Ascending aorta (tissue), 2 donors: ENCODE data around the gene FHOD3. TPM values are rescaled to one million over a fixed set of nuclear protein-coding genes. Genes with fewer than 3 reads are reported as not detected.

ENCODE experiments used
- DNase-seq, 2 donors: peaks; one replicate each; pipeline ENCODE4 v3.0.0-alpha.2; 2019; ENCODE audit warnings: low spot score in 2 of 2
- H3K27ac ChIP-seq, 2 donors: fragments of 200-600 bp; sonication (generic); one replicate each; pipeline ENCODE4 v1.5.1; 2016 to 2017; ENCODE audit warnings: mild to moderate bottlenecking in 1 of 2
- H3K27me3 ChIP-seq: fragments of 200-600 bp; sonication (generic); one replicate; pipeline ENCODE4 v1.5.1; 2017
- H3K36me3 ChIP-seq, 2 donors: fragments of 200-600 bp; sonication (generic); one replicate each; pipeline ENCODE4 v1.5.1; 2016
- H3K4me1 ChIP-seq, 2 donors: fragments of 200-600 bp; sonication (generic); one replicate each; pipeline ENCODE4 v1.5.1; 2016 to 2017; ENCODE audit warnings: mild to moderate bottlenecking in 1 of 2
- H3K4me3 ChIP-seq, 2 donors: fragments of 200-600 bp; sonication (generic); one replicate each; pipeline ENCODE4 v1.5.1; 2016 to 2017; ENCODE audit warnings: mild to moderate bottlenecking in 1 of 2
- H3K9me3 ChIP-seq, 2 donors: fragments of 200-600 bp; sonication (generic); one replicate each; pipeline ENCODE4 v1.5.1; 2016
- intact Hi-C: fragments of 100-400 bp; cut with DNase I; formaldehyde crosslinking; loops from one replicate; pipeline ENCODE4 v1.15.1; 2023
- total RNA-seq: library from RNA; depleted of rRNA; stranded (reverse); fragments of >200 nt; gene quantifications from one replicate; pipeline ENCODE4 v1.1.0, GENCODE V29; 2016
- TF ChIP-seq, protein P1 (sequence below), 3 experiments: fragments of 200-600 bp in 2 of 3; fragments of 450-650 bp in 1 of 3; sonication (generic) in 2 of 3; IDR thresholded peaks; one replicate each; pipeline ENCODE4 v1.5.1; 2016 to 2019; ENCODE audit warnings: antibody characterized with exemption in 3 of 3, mild to moderate bottlenecking in 1 of 3, moderate library complexity in 1 of 3

Gene FHOD3
- total RNA-seq, 1 donor from 2014 or later, result 12.7 TPM

DNA sequence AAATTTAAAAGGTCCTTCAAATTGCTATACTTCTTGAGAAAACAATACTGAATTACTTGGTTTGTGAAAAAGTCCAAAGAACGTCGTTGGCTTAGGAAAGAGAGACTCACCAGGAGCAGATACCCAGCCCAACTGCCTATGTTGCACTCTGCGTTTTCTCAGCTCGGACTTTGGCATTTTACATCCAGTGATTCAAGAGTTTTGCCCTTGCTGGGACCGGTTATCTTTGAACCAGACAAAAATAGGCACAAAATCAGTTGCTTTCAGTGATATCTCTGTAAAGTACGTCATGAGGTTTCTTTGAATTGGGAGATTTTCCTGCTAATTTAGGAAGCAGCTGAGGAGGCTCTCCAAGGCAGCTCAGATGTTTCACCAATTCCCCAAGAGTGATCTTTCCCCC, 29.3 kb downstream of the FHOD3 start:
- TF ChIP-seq, protein P1, sequence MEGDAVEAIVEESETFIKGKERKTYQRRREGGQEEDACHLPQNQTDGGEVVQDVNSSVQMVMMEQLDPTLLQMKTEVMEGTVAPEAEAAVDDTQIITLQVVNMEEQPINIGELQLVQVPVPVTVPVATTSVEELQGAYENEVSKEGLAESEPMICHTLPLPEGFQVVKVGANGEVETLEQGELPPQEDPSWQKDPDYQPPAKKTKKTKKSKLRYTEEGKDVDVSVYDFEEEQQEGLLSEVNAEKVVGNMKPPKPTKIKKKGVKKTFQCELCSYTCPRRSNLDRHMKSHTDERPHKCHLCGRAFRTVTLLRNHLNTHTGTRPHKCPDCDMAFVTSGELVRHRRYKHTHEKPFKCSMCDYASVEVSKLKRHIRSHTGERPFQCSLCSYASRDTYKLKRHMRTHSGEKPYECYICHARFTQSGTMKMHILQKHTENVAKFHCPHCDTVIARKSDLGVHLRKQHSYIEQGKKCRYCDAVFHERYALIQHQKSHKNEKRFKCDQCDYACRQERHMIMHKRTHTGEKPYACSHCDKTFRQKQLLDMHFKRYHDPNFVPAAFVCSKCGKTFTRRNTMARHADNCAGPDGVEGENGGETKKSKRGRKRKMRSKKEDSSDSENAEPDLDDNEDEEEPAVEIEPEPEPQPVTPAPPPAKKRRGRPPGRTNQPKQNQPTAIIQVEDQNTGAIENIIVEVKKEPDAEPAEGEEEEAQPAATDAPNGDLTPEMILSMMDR (IDR thresholded peaks at IDR 0.05), result no peak
- intact Hi-C loops, result no loop called here
- H3K27me3 ChIP-seq, result no peaks in the 10 kb centered on the region
- no peak overlapping the region for H3K27ac ChIP-seq
- H3K36me3 ChIP-seq, result no peaks in the 10 kb centered on the region
- no peak overlapping the region for H3K4me3 ChIP-seq
- no peaks in the 10 kb centered on the region for H3K9me3 ChIP-seq
- no peak for DNase-seq
- peaks cover 3 to 8% of the 10 kb centered on the region in 2 donors for H3K4me1 ChIP-seq

DNA sequence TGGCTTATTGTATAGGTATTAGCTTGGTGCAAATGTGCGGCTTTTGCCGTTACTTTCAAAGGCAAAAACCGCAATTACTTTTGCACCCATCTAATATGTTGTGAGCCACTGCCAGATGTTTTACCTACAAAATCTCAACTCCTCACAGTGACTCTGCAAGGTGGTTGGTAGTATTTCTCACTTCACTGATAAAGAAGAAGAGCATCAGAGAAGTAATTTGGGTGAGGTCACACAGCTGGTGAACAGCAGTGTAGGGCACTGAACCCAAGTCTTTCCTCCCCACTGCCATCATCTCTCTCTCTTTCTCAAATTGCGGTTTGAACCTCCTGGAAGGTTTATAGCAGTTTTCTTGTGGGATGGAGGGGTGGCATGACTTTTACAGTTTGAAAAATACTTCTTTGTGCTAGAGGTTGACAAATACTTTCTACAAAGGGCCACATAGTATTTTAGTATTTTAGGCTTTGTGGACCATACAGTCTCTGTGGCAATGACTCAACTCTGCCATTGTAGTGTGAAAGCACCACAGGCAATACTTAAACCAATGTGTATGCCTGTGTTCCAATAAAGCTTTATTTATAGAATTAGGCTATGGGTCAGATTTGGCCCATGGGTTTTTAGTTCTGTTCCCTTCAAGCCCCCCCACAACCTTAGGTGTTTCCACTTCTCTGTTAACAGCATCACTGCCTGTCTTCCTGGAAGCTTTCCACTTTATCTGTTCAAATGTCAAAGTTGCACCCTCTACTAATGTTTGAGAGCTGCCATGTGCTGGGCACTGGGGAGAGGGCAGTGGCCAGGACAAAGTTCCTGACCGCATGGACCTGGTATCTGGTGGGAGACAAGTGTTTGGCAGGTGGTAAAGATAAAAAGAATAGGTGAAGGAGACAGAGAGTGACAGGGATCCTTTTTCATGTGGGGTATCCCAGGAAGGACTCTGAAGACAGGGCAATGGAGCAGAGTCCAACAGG, 30.1 kb downstream of the FHOD3 start:
- H3K27ac ChIP-seq, result no peak overlapping the region
- H3K27me3 ChIP-seq, result no peaks in the 10 kb centered on the region
- intact Hi-C loops, result no loop called here
- H3K4me1 ChIP-seq, result peaks cover 3 to 8% of the 10 kb centered on the region in 2 donors
- TF ChIP-seq, protein P1 (IDR thresholded peaks at IDR 0.05), result no peak
- no peaks in the 10 kb centered on the region for H3K36me3 ChIP-seq
- no peak for DNase-seq
- no peak overlapping the region for H3K4me3 ChIP-seq
- no peaks in the 10 kb centered on the region for H3K9me3 ChIP-seq

DNA sequence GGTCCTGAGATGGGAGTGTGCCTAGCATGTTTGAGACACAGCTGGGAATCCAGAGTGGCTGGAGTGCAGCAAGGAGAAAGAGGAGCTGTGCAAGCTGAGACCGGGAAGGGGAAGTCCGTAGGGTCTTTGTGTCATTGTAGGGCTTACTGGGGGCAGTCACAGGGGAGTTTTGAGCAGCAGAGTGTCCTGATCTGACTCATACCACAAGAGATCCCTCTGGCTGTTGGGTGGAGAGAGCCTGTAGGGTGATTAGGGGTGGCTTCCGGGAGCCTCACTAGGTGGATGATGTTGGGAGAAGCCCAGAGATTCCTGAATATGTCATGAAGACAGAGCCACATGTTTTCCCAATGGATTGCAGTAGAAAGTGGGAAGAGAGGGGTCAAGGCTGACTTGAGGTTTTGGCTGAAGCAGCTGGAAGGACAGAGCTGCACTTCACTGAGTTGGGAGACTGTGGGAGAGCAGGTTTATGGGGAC, 30.9 kb downstream of the FHOD3 start:
- peaks cover 3 to 7% of the 10 kb centered on the region in 2 donors for H3K4me1 ChIP-seq
- TF ChIP-seq, protein P1 (IDR thresholded peaks at IDR 0.05), result no peak
- H3K27me3 ChIP-seq, result no peaks in the 10 kb centered on the region
- DNase-seq, result no peak
- H3K9me3 ChIP-seq, result no peaks in the 10 kb centered on the region
- H3K4me3 ChIP-seq, result no peak overlapping the region
- H3K27ac ChIP-seq, result no peak overlapping the region
- intact Hi-C loops, result no loop called here
- no peaks in the 10 kb centered on the region for H3K36me3 ChIP-seq

DNA sequence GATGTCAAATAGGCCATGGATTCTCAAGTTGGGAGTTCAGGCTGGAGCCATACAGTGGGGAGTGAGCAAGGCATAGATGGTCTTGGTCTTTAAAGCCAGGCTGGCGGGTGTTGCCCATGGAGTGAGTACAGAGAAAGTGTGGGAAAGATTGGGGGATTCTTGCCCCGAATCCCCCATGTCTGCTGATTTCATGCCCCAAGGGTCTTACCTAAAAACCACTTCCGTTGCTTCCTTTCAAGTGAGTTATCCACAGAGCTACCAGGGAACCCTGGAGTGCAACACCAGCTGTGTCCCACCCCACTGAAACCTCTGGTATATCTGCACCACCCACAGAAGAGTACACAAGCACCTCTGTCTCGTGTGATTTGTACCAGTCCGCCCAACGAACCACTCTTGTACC, 31.4 kb downstream of the FHOD3 start:
- no peaks in the 10 kb centered on the region for H3K36me3 ChIP-seq
- no peaks in the 10 kb centered on the region for H3K27me3 ChIP-seq
- peaks cover 3 to 5% of the 10 kb centered on the region in 2 donors for H3K4me1 ChIP-seq
- intact Hi-C loops, result no loop called here
- H3K27ac ChIP-seq, result no peak overlapping the region
- H3K9me3 ChIP-seq, result no peaks in the 10 kb centered on the region
- TF ChIP-seq, protein P1 (IDR thresholded peaks at IDR 0.05), result no peak
- H3K4me3 ChIP-seq, result no peak overlapping the region
- no peak for DNase-seq

DNA sequence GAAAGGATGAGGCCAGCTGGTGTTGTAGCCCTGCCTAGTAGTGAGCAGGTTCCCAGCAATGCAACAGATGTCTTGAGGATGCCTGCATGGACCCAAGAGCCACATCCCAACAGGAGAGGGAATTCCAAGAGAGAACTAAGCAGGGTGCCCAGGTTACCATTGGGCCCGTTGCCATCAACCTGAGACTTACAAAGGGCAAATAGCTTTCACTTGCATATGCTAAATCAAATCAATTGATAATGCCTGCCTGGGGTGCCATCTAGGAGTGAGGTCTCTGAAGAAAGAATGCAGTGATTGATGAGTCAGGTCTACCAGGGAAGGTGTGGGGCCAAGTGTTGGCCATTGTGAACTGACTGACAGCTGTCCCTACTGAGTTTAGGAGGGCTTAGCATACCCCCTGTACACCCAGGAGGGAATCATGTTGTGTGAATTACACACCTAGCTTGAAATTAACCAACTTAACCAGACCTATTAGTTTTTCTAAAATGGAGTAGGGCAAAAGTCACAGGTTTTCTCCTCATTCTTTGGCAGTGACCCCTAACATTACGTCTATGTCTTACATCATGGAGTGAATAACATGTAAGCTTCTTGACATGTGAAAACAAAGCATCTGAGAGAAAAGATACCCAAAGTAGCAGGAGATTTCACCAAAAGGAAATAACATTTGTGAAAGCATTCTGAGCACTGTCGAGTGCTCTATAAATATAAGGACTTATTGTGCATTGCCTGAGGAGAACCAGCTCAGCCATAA, 32.3 kb downstream of the FHOD3 start:
- no peak for DNase-seq
- Histone ChIP-seq H3K27ac (no peak overlapping the region), H3K27me3 (no peaks in the 10 kb centered on the region), H3K4me1 (peaks cover 3 to 5% of the 10 kb centered on the region in 2 donors), H3K9me3 (no peaks in the 10 kb centered on the region), H3K36me3 (no peaks in the 10 kb centered on the region), H3K4me3 (no peak overlapping the region)
- intact Hi-C loops, result no loop called here
- TF ChIP-seq, protein P1 (IDR thresholded peaks at IDR 0.05), result no peak
